ENCODE measurements around the gene KIF20A.

- TF ChIP-seq, protein P1, sequence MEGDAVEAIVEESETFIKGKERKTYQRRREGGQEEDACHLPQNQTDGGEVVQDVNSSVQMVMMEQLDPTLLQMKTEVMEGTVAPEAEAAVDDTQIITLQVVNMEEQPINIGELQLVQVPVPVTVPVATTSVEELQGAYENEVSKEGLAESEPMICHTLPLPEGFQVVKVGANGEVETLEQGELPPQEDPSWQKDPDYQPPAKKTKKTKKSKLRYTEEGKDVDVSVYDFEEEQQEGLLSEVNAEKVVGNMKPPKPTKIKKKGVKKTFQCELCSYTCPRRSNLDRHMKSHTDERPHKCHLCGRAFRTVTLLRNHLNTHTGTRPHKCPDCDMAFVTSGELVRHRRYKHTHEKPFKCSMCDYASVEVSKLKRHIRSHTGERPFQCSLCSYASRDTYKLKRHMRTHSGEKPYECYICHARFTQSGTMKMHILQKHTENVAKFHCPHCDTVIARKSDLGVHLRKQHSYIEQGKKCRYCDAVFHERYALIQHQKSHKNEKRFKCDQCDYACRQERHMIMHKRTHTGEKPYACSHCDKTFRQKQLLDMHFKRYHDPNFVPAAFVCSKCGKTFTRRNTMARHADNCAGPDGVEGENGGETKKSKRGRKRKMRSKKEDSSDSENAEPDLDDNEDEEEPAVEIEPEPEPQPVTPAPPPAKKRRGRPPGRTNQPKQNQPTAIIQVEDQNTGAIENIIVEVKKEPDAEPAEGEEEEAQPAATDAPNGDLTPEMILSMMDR (IDR thresholded peaks at IDR 0.05; ENCODE audit: insufficient read depth, low read depth, low read length): no peak
- no peak for TF ChIP-seq EZH2 (IDR thresholded peaks at IDR 0.05; ENCODE audit: insufficient read depth, low read length)
Observed at GRCh38 chr5:138163721-138164120, 15.2 kb upstream of the KIF20A start.

All from astrocyte (in vitro differentiated cells and primary cell).